ENCODE measurements around the gene USP22.

The USP22 gene

DNA sequence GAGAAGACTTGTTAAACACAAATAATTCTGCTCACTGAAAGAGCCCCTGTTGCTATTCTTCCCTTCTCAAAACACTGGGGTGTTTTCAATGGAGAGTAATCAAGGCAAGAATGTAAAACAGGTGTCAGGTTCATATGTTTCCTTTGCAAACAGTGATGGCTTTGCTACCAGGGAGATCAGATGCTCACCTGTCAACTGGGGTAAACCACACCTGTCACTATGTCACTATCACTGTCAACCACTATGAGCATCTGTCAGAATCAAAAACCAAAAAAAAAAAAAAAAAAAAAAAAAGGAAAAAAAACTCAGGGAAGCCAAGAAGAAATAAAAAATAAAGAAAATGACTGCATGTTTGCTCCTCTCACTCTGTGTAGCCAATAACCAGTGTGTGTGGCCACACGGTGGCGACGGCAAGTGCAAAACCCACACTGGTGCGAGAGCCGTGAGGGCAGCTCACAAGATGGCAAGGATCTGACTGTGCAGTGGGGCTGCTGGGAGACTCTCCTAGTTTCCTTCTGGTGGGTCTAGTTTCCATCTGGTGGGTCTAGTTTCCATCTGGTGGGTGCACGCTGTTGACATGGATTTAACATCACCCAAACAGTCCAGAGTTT, 22.7 kb downstream of the USP22 start:
- no peak for DNase-seq (ENCODE audit: low spot score)

DNA sequence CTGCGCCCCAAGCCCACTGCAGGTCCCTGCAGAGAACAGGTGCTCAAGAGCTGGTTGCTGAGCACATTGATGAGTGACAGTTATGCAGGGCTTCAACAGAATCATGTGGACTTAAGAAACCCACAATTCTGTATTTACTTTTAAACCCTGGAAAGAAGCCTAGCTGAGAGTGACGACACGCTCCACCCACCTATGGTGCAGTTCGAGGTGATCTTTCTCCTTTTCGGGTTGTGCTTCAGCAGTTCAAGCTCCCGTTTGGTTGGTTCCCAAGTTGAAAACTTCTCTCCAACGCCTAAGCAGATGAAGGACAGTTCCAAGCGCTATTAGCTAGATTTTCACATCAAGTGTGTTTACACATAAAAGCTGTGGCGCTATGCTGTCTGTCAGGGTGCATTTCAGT, 23.9 kb downstream of the USP22 start:
- DNase-seq (ENCODE audit: low spot score): no peak

DNA sequence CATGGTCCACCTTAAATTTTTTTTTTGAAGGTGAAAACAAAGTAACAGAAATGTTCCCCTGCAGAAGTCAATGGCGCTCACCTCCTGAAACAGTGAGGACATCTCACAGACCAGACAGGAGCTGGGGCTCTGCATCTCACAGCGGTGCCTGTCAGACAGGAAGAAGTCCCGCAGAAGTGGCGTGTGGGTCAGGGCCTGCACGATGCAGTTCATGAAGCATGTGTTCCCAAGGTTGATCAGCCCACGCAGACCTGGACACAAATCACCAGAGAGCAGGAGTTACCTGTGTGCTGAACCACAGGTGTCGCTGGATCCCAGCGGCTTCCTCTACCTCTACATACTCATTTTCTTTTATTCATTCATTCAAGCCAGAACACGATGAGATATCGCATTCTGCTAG, 24.9 kb downstream of the USP22 start:
- DNase-seq (ENCODE audit: low spot score): no peak

DNA sequence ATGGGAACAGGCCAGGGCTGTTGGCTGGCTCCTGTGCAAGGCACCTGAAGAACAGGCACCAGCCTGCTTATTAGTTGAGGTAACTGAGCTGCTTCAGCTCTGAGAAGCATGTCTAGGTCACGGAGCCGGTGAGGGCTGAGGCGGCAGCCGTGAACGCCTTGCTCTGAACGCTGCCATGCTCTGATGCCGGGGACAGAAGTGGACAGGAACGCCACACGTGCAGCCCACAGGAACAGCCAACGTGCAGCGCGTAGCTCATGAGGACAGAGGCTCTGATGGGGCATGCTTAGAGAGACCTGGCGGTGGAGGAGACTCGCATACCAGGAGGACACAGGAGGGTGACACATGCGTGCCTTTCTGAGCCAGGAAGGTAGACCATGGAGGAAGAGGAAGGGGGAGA, 25.6 kb downstream of the USP22 start:
- DNase-seq (ENCODE audit: low spot score): no peak

DNA sequence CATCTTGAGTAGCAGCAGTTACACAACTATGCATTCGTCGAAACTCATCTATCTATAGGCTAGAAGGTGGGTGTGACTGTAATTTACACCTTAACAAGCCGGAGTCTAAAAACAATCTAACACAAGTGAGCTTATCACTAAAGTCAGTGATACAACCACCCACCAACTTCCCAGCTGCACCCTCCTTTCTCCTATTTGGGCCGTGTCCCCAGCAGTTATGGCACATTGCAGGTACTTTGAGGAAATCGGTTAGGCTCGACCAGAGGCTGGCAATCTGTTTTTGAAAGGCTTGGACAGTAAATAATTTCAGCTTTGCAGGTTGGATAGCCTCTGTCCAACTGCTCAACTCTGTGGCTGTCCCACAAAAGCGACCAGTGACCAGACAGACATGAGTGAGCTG, 26.0 kb downstream of the USP22 start:
- no peak for DNase-seq (ENCODE audit: low spot score)

DNA sequence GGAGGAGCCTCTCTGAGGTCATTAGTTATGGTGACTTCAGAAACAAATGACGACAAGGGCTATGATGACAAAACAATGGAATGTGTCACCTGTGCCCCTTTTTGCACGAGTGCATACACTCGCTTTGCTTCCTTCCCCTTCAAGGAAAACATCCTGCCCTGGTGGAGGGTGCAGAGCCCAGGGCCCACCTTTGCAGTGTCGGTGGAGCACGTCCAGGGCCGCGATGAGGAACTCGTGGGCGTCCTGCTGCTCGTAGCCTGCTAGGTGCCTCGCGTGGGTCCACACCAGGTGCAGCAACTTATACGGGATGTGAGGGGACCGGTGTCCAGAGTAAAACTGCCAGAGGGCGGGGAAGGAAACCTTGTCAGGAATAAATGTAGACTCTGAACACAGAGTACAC, 27.2 kb downstream of the USP22 start:
- DNase-seq (ENCODE audit: low spot score): no peak

DNA sequence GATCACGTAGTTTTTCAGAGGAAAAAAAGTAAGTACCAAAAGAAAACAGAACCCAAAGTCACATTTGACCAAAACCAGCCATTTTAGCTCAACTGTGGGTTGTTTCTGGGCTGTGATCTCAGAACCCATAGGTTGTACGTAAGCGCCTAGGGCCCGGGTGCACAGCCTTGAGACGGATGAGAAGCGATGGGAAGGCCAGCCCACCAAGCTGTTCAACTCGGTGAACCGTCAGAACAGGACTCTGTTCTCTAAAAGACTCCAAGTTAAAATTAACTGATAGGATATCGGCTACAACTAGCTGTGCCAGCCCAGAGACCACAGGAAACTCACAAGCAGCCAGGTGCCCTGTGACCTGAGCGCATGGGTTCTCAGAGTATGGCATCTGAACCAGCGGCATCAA, 28.3 kb downstream of the USP22 start:
- no peak for DNase-seq (ENCODE audit: low spot score)

DNA sequence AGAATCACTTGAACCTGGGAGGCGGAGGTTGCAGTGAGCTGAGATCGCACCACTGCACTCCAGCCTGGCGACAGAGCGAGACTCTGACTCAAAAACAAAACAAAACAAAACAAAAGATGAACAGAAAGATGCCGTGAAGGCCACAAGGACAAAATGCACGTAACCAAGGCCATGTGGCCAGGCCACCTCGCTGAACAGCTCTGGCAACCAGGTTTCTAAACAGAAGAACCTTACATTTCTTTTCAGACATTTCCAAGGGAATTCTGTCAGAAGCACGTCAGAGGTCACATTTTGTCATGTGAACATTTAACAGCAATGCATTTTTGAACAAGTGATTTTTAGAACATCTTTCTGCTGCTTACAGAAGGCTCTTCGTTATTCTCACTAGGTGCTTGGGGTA, 28.8 kb downstream of the USP22 start:
- DNase-seq (ENCODE audit: low spot score): no peak

DNA sequence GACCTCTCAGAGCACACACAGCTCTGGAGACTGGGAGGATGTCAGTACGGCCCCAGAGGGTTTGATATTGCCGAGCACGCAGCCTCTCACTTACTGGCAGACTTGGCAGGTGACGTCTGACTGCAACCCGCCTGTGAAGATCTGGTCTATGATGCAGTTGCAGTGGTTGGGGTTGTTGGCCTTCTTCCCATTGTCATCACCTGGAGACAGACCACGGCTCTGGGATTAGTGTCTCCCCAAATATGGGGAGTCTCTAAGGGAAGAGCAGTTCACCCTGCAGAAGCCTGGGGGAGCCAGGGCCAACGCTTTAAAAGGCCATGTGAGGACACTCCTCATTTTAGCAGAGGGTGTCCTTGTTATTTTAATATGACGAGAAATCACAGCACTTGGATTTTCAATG, 30.1 kb downstream of the USP22 start:
- no peak for DNase-seq (ENCODE audit: low spot score)

DNA sequence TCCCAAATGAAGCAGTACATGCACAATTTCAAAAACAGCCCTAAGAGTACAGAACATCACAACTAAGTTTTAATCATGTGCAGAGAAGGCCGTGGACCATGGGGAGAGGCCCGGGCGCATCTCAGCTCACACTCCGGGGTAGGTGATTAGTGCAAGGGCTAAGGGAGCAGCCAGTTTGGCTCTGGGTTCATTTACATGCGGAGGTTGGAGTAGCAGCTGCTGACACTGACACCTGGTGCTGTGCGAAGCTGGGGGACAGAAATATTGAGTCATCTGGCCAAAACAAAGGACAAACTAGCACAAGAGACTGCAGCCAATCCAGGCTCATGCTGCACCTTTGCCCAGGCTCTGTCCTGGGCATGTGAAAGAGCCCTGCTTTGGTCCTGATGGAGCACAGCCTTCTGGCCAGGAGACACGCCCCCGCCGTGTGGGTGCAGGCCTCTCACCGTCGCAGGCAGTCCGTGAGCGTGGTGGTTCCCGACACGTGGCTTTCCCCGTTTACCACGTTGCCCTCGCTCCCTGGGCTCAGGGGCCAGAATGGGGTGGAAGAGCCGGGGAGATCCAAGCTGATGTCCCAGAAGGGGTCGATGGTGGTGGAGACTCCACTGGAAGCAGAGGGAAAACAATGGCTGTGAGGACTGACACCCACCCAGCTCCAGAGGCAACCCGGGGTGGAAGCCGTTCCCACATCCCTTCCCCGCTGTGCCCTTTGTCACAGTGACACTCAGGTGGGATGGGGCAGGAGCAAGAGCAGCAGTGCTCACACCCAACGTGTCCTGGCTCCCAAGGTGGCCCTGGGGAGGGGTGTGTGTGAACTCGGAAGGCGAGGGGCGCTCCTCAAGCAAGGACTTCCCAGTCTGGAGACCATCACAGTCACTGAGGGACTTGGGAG, 31.9 kb downstream of the USP22 start:
- no peak for DNase-seq (ENCODE audit: low spot score)

DNA sequence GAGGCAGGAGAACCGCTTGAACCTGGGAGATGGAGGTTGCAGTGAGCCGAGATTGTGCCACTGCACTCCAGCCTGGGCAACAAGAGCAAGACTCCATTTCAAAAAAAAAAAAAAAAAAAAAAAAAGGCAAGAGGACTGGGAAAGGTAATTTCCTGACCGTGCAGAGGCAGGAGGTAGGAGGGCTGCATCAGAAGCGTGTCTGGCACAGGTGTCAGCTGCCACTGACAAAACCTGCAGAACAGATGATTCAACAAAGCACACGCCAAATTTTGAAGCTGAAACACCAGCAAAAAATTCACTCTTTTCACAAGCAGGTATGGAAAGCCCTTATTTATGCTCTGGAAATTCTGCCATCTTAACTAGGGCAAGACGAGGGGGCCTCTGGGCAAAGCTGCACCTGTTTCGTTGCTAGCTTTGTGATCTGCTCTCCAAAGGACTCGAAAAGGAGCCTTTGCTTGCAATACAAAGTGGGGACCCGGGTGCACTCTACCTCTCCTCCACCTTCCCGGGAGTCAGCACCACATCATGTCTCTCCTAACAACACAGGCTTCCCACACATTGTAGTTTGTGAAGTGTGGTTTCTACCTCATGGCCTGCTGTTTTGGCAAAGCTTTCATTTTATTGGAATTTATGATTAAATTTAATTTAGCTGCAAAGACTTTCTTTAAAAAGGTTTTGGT, 33.7 kb downstream of the USP22 start:
- DNase-seq (ENCODE audit: low spot score): no peak

DNA sequence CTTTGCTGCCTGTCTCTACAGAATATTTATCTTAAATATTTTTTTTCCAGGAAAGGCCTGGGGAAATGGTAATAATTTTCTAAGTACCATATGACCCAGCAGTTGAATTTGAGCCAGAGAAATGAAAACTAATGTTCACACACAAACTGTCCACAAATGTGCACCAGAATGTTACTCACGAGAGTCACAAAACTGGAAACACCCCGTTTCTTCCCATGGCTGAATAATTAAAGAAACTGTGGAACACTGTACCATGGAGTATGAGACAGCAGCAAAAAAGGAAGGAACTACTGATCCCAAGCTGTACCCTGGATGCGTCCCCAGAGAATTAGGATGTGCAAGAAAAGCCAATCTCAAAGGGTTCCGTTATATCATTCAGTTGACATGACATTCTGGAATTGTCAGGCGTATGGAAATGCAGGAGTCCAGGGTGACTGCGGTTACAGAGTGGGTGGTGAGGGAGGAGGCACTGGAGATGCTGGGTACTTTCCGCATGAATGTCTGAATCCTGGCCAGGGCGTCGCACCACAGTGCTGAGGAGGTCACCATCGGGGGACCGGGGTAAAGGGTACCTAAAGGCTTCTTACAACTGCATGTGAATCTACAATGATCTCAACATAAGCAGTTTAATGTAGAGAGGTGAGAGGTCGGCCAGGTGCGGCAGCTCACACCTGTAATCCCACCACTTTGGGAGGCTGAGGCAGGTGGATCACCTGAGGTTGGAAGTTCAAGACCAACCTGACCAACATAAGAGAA, 34.5 kb downstream of the USP22 start:
- no peak for DNase-seq (ENCODE audit: low spot score)

DNA sequence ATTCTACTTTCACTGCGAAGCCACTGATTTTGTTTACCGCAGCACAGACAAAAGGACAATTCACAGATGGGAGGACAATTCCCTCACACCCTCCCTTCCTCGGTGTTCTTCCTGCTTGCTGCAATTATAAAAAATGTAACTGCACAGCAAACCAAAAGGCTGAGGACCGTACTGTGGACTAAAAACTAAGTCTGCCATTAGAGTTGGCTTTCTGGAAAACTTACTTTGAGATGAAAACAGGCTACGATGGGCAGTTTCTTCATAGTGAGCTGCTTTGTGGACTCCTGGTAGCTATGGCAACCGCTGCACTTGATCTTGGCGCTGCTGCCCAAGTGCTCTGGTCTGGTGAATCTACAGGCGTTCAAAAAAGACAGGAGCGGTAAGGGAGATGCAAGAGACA, 35.2 kb downstream of the USP22 start:
- no peak for DNase-seq (ENCODE audit: low spot score)

DNA sequence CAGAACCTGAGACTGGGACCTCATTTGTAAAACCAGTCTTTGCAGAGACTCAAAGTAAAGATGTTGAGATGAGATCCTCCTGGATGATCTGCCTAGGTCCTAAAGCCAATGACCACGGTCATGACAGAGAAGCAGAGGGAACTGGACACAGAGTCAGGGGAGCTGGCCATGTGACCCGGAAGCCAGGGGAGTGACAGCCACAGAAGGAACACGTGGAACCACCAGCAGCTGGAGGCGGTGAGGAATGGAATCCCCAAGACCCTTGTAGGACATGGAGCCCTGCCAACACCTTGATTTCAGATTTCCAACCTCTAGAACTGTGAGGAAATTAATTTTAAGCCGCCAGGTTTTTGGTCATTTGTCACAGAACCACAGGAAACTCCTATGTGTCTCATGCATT, 37.0 kb downstream of the USP22 start:
- no peak for DNase-seq (ENCODE audit: low spot score)

DNA sequence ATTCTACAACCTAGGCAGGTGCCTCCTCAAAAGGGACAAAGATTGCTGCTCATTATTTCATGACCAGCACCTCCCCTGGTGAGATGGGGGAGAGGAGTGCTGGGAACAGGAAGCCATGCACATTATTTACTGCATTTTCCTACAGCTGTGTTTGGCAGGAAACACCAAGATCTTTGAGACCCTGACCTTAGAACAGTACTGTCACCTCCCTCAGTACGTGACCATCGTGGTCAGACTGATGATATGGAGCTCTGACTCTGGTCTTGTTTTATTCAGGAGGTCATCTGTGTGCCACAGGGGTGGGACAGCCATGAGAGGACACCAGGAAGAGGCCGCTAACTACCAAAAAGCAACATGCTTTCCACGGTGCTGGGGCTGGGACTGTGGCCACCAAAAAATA, 37.4 kb downstream of the USP22 start:
- no peak for DNase-seq (ENCODE audit: low spot score)

DNA sequence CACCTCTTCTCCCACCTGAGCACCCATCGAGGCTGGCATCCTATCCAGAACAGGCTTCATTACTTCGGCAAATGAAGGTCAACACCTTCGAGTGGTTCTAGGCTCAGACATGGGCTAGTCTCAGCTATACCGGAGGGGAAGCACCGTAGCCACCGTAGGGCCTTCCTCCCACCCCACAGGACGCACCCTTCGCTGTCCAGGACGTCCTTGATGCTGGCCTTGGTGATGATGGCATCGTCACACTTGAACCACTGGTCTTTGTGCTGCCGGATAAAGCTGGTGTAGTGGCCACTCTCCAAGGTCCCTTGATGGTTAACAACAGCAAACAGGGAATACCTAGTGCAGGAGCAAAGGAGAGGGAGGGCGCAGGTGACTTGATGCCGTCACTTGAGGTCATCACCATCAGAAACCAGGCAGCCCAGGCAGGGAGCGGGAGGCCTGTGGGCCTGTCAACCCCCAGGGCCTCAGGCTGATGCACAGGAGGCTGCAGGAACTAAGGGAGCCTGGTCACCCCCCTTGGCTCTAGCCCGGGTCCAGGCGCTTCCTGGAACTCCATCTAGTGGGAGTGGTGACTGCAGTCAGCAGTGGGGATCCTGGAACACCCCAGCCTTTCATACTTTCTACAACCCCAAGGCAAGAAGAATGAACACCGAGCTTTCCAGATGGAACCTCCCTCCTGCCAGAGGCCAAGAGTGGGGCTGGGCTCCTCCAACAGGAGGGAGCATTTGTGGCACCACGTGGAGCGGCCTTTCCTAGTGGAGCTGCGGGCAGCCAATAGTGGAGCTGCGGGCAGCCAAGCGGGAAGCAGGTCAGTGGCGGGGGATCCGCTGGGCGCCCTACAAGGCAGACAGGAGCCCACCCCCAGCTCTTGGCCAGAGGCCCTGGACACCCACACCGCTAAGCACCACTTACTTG, 38.5 kb downstream of the USP22 start:
- DNase-seq (ENCODE audit: low spot score): no peak

DNA sequence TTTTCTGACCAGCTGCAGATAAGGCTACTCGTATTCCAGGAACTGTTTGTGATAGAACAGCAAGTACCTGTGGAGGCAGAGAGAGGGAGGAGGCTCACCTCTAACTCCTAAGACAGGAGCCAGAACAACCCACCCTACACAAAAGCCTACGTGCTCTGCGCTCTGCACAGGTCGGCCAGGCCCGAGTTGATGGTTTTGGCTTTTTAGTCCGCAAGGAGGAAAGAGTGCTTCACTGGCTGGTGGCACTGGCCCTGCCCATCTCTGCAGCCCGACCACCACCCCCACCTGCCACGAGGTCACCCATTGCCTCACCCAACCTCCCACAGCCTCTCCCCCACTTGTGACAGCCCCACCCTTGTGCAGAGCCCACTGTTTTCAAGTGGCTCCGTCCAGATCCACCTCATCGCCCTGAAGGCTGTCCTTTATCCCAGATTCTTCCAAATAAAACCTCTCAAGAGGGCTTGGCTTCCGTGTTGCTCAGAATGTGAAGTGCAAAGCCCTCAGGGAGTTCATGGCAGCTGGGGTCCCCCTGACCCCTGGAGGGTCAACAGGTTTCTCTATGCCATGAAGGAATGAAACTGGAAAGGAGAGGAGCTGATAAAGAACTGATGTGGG, 39.7 kb downstream of the USP22 start:
- DNase-seq (ENCODE audit: low spot score): no peak

DNA sequence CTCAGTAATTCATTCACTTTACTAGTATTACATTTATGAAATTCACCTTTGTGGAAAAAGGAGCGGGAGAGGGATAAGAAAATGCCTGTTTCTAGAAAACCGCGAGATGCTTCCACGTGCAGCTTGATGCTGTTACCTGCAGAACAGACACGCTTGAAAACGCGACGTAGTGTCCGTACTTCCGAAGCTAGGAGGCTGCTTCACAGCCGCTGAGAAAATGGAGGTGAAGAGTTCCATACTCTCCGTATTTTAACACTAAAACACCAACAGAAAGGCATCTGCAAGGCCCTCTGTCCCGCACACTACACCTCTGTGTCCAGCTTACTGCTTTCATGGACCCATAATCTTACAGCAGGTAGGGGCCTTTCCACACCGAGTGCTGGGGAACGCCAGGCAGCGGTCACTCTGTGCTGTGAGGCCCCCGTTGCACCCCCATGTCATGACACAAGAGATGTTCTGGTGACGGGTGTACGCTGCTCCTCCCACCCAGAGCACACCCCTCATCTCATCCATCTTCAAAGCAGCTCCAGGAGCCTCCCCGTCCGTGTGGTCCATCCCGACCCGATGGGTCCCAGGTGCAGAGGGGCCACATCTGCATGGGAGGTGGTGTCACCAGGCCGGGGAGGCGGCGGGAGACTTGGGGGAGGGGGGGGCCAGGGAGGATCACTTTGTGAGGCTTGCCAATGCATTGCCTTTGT, 40.4 kb downstream of the USP22 start:
- DNase-seq (ENCODE audit: low spot score): no peak

DNA sequence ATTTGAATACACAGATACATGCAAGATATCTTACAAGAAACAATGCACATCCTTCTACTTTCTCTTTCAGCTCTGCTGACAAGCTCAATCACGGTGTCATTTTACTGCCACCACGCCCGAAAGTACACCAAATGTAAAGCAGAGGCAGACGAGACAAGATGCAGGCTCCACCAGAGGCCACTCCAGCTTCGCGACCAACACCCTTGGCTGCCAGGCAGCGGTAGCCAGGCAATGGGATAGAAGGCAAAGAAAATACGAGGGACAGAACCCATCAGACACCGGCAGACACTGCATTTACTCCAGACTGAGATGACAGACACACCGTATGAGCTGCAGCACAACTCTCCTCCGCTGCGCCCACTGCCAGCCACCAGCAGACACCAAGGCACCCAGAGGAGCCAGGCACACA, 41.0 kb downstream of the USP22 start:
- DNase-seq (ENCODE audit: low spot score): no peak

DNA sequence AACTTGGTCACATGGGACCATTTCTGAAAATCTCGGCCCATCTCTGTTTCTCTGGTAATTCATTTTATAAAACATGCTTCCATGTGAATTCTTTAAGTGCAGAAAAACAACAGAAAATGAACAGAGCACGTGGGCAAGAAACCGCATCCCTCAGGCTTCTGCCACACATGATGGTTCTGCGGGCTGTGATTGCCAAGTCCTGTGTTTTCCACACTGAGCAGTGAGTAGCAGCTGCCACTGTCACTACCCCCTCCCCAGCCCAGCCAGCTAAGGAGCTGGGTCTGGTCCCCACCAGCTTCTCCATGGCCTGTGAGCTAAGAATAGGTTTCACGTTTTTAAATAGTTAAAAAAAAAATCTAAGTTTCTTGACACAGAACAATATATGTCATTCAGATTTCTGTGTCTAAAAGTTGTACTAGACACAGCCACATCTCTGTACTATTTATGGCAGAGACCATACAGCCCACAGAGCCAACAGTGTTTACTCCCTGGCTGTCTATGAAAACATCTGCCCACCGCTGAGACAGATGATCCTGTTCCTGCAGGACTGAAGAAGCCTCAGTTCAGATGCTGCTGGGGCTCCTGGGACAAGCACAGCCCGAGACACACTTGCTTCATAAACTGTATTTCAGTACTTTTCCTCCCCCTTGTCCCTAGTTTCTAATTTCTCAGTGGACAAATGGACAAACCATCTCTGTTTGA, 41.5 kb downstream of the USP22 start:
- no peak for DNase-seq (ENCODE audit: low spot score)

Measured in HuH-7.5 (cell line).